ENCODE data around the gene ASAH2B.

The ASAH2B gene

DNA sequence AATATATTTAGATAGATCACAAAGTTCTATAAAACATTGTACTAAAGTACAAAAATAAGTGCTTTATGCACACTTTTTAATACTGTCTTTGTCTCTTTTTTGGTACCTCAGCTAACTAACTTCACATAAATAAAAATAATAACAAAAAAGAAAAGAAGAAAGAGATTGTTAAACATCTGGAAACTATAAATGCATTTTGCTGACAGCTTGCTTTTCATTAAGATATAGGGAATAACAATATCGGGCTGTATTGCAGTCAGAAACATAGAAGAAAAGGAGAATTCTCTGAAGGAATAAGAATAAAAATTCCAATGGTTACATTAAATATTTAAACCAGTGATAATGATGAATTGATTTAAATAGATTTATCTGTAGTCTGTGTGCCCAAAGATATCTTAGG lies 59.9 kb downstream of the ASAH2B start:
- no peak for DNase-seq
- Histone ChIP-seq H3K27me3 (replicated peaks; ENCODE audit: insufficient read depth, low read length) (no peaks in the 10 kb centered on the region), H3K36me3 (replicated peaks; ENCODE audit: insufficient read depth, low read length) (no peaks in the 10 kb centered on the region), H3K27ac (ENCODE audit: low read length) (no peak overlapping the region), H2AFZ (ENCODE audit: low read length) (no peak overlapping the region), H3K9ac (ENCODE audit: low read length) (no peak overlapping the region), H3K9me3 (replicated peaks; ENCODE audit: insufficient read depth, low read length) (no peaks in the 10 kb centered on the region), H4K20me1 (ENCODE audit: insufficient read depth, low read length) (no peaks in the 10 kb centered on the region), H3F3A (ENCODE audit: insufficient read depth, low read length) (no peaks in the 10 kb centered on the region), H3K79me2 (ENCODE audit: low read length) (no peaks in the 10 kb centered on the region), H3K9me2 (replicated peaks; ENCODE audit: insufficient read depth, low read length) (no peaks in the 10 kb centered on the region), H3K4me3 (ENCODE audit: low read length) (no peak overlapping the region), H3K4me1 (ENCODE audit: low read length) (no peaks in the 10 kb centered on the region), H3K4me2 (ENCODE audit: low read depth, low read length) (no peak overlapping the region)
- TF ChIP-seq EZH2 (optimal IDR thresholded peaks at IDR 0.05; ENCODE audit: low read depth, low read length) (no peak), EZH2phosphoT487 (IDR thresholded peaks at IDR 0.05; ENCODE audit: low read length) (no peak)
- TF ChIP-seq, protein P1, sequence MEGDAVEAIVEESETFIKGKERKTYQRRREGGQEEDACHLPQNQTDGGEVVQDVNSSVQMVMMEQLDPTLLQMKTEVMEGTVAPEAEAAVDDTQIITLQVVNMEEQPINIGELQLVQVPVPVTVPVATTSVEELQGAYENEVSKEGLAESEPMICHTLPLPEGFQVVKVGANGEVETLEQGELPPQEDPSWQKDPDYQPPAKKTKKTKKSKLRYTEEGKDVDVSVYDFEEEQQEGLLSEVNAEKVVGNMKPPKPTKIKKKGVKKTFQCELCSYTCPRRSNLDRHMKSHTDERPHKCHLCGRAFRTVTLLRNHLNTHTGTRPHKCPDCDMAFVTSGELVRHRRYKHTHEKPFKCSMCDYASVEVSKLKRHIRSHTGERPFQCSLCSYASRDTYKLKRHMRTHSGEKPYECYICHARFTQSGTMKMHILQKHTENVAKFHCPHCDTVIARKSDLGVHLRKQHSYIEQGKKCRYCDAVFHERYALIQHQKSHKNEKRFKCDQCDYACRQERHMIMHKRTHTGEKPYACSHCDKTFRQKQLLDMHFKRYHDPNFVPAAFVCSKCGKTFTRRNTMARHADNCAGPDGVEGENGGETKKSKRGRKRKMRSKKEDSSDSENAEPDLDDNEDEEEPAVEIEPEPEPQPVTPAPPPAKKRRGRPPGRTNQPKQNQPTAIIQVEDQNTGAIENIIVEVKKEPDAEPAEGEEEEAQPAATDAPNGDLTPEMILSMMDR (IDR thresholded peaks at IDR 0.05; ENCODE audit: low read length) = no peak

DNA sequence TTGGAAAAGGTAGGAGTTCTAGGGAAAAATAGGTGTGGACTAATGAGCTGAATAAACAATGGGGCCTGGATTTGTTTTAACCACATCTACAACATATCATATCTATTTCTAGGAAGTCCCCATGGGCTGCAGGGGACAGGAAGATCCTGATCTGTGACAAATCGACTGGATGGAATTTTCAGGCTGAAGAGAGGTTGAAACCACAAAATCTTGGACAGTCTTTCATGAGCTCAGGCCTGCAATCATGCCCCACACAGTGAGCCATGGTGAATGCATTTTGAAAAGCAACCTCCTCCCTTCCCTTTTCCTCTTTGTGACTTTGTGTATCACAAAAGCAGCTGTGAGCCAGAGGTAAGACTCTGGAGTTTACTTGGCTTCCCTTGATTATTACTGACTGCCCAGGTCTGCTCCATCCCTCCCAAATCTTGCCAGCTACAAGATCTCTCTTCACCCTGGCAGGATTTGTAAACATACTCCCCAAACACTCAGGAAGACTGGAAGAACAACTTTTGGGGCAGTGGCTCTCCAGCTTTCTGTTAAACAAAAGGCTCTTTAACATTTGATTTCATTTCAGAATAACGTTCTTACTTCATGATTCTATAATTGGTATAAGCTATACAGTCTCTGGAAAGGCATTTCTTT lies 66.4 kb downstream of the ASAH2B start:
- no peak for TF ChIP-seq EZH2phosphoT487 (IDR thresholded peaks at IDR 0.05; ENCODE audit: low read length)
- TF ChIP-seq, protein P1 (IDR thresholded peaks at IDR 0.05; ENCODE audit: low read length) = no peak
- TF ChIP-seq EZH2 (optimal IDR thresholded peaks at IDR 0.05; ENCODE audit: low read depth, low read length) = no peak
- H3K9me3 ChIP-seq (replicated peaks; ENCODE audit: insufficient read depth, low read length) = no peaks in the 10 kb centered on the region
- H2AFZ ChIP-seq (ENCODE audit: low read length) = no peak overlapping the region

DNA sequence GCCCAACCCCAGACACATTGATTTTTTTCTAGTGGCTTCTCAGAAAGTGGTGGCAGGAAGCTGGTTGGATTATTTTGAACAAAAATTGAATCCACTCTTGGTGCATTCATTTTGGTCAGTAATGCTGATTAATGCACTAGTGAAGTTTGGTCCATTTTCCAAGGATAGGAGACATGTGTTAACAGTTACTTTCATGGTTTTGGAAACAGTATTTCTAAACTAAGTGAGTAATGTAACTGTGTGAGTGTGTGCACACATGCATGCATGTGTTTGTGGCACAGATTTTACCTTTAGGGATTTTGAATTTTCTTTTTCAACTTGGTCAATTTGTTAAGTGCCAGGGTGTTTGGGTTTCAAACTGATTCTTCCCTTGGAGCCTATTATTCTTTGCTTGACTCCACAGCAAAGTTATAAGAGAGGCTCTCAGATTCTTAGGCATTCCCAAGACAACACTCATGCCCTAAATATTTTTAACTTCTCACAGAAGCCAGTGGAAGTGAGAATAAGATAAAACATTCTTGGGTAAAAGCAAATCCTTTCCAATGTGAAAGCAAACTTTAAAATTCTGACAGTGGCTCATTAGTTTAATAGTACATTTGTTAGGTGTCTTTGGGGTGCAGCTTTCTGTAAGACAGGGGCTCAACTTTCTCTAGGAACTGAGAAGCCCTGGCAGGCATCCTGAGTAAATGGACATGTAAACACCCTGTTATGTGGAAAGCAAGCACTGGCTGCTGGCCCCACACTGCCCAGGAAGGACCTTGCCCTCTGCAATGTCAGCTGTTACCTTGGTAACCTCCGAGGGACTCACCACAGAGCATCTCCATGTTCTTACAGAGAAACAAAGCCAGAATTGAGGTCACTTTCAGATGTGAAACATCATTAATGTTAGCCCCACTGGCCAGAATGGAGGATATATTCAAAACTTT lies 68.4 kb downstream of the ASAH2B start:
- TF ChIP-seq EZH2 (optimal IDR thresholded peaks at IDR 0.05; ENCODE audit: low read depth, low read length) (no peak), EZH2phosphoT487 (IDR thresholded peaks at IDR 0.05; ENCODE audit: low read length) (no peak)
- TF ChIP-seq, protein P1 (IDR thresholded peaks at IDR 0.05; ENCODE audit: low read length) = no peak
- no peak overlapping the region for H3K4me2 ChIP-seq (ENCODE audit: low read depth, low read length)
- H3K9me3 ChIP-seq (replicated peaks; ENCODE audit: insufficient read depth, low read length) = no peaks in the 10 kb centered on the region
- no peaks in the 10 kb centered on the region for H3F3A ChIP-seq (ENCODE audit: insufficient read depth, low read length)
- no peak overlapping the region for H3K27ac ChIP-seq (ENCODE audit: low read length)
- no peak overlapping the region for H3K9ac ChIP-seq (ENCODE audit: low read length)
- no peaks in the 10 kb centered on the region for H3K9me2 ChIP-seq (replicated peaks; ENCODE audit: insufficient read depth, low read length)
- H3K36me3 ChIP-seq (replicated peaks; ENCODE audit: insufficient read depth, low read length) = no peaks in the 10 kb centered on the region
- no peak overlapping the region for H3K4me3 ChIP-seq (ENCODE audit: low read length)
- no peaks in the 10 kb centered on the region for H3K27me3 ChIP-seq (replicated peaks; ENCODE audit: insufficient read depth, low read length)
- no peaks in the 10 kb centered on the region for H3K79me2 ChIP-seq (ENCODE audit: low read length)
- no peak overlapping the region for H2AFZ ChIP-seq (ENCODE audit: low read length)
- no peaks in the 10 kb centered on the region for H4K20me1 ChIP-seq (ENCODE audit: insufficient read depth, low read length)
- DNase-seq = peak; percentile 35
- H3K4me1 ChIP-seq (ENCODE audit: low read length) = no peaks in the 10 kb centered on the region

More for the DNA sequence above, 66.4 kb downstream of the ASAH2B start:
- H3K79me2 ChIP-seq (ENCODE audit: low read length) = no peaks in the 10 kb centered on the region
- no peaks in the 10 kb centered on the region for H3F3A ChIP-seq (ENCODE audit: insufficient read depth, low read length)
- H3K9ac ChIP-seq (ENCODE audit: low read length) = no peak overlapping the region
- no peaks in the 10 kb centered on the region for H3K4me1 ChIP-seq (ENCODE audit: low read length)
- no peaks in the 10 kb centered on the region for H3K9me2 ChIP-seq (replicated peaks; ENCODE audit: insufficient read depth, low read length)
- no peak overlapping the region for H3K4me2 ChIP-seq (ENCODE audit: low read depth, low read length)
- no peaks in the 10 kb centered on the region for H3K36me3 ChIP-seq (replicated peaks; ENCODE audit: insufficient read depth, low read length)
- H3K27ac ChIP-seq (ENCODE audit: low read length) = no peak overlapping the region
- no peak for DNase-seq
- H3K4me3 ChIP-seq (ENCODE audit: low read length) = no peak overlapping the region
- H3K27me3 ChIP-seq (replicated peaks; ENCODE audit: insufficient read depth, low read length) = no peaks in the 10 kb centered on the region
- no peaks in the 10 kb centered on the region for H4K20me1 ChIP-seq (ENCODE audit: insufficient read depth, low read length)
